ENCODE data around the gene RALGPS1.
"Not testable (repeated sequence)": the region's sequence is repeated elsewhere in the genome, so short reads cannot be mapped to it uniquely, and the experiment has no call there.

The RALGPS1 gene

GRCh38 chr9:127139071-127139731 is 224.6 kb downstream of the RALGPS1 start:
- no peak for DNase-seq

- DNase-seq = no peak
Observed at GRCh38 chr9:127139775-127140174, 225.2 kb downstream of the RALGPS1 start.

DNA sequence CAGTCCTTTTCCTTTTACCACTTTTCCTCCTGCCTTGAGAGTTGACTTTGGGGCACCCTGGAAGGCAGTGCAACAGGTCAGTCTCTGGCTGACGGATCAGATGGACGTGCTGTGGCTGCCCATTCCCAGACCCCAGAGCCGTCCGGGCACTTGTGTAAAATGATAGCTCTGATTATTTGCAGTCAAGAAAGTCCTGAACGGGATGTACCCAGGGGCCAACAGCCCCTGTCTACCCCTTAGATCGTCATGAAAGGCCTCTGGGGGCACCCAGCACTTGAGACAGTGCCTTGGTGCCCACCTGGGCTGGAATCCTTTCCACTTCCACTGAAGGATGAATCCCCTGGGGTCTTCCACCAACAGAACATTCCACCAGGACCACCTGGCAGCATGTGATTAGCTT is 225.6 kb downstream of the RALGPS1 start:
- no peak for DNase-seq

GRCh38 chr9:127140842-127141675 is 226.5 kb downstream of the RALGPS1 start:
- DNase-seq = no peak

GRCh38 chr9:127142291-127142690 is 227.7 kb downstream of the RALGPS1 start:
- DNase-seq = no peak

DNA sequence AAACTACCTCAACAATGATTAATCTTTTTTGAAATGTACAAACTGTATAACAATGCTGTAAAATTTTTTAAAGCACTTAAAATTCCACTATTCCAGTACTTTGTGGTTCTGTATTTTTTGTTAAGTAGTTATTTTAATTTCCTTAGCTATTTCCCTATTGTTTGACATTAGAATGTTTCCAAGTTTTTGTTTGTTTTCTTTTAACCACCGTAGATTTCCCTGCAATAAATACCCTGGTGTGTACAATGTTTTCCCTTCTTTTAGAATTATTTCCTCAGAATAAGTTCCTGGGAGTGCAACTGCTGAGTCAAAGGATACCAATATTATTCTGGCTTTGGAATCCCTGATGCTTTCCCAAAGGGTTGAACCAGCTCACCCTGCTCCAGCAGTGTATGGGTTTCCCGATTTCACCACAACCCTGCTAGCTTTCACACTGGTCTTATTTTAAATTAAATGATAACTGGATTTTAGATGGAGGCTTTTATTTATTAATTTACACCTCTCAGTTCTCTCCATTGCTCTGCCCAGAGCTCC is 228.4 kb downstream of the RALGPS1 start:
- no peak for DNase-seq

DNA sequence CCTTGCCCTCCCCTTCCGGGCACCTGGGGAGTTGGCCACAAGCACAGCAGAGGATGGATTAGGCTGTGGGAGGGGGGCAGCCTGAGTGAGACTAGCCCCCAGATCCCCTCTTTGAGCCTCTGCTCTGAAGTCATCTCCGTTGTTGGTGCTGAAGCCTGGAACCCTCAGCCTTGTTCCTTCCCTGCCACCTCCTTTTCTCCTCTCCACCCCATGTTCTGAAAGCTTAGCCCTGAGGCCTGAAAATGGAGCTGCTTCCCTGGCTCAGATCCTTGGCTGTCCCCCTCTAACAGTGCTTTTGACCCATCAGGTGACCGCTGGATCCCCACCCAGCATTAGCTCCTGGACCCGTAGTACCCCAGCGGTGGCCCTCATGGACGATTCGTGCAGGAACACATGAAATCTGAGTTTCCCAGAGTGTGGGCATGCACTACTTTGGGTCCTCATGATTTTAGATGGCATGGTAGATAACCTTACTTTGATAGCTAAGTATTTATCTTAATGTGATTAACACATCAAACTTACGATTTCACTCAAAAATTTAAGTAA is 229.4 kb downstream of the RALGPS1 start:
- no peak for DNase-seq

DNA sequence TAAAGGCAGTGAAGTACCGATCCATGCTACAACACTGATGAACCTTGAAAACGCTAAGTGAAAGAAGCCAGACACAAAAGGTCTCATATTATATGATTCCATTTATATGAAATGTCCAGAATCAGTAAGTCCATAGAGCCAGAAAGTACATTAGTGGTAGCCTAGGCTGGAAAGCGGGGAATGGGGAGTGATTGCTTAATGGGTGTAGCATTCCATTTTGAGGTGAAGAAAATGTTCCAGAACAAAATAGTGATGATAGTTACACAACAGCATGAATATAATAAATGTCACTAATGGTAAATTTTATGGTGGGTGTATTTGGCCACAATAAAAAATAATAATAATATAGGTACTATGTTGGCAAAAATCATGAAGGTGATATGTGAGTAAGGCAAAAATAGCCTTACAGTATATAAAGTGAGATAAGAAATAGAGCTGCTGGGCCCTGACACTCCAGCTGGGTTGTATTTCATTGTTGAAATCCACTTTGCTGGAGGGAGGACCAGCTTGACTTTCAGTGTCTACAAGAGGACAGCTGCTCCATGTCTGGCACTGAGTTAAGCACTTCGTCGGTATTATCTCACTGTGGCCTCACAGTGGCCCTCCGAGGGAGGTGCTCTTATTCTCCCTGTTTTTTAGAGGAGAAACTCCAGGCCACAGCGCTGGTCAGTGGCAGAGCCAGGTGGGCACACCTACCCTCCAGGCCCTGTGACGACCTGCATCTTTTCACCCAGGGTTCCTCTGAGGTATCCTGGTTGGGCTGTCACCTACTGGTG is 230.3 kb downstream of the RALGPS1 start:
- no peak for DNase-seq

DNA sequence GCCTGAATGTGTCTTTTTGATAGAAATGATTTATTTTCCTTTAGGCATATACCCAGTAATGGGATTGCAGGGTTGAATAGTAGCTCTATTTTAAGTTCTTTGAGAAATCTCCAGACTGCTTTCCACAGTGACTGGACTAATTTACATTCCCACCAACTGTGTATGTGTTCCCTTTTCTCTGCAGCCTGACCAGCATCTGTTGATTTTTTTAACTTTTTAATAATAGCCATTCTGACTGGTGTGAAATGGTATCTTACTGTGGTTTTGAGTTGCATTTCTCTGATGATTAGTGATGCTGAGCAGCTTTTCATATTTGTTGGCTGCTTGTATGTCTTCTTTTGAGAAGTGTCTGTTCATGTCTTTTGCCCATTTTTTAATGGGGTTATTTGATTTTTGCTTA is 232.3 kb downstream of the RALGPS1 start:
- DNase-seq = not testable (repeated sequence)

DNA sequence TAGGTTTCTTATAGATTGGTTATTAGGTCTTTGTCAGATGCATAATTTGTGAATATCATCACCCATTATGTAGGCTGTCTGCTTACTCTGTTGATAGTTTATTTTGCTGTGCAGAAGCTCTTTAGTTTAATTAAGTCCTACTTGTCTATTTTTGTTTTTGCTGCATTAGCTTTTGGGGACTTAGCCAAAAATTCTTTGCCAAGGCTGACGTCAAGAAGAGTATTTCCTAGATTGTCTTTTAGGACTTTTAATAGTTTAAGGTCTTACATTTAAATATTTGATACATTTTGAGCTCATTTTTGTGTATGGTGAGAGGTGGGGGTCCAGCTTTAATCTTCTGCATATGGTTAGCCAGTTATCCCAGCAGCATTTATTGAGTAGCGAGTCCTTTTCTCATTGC is 232.7 kb downstream of the RALGPS1 start:
- DNase-seq = no peak

- DNase-seq = no peak
Observed at GRCh38 chr9:127148014-127148413, 233.4 kb downstream of the RALGPS1 start.

- no peak for DNase-seq
Observed at GRCh38 chr9:127149010-127149409, 234.4 kb downstream of the RALGPS1 start.

DNA sequence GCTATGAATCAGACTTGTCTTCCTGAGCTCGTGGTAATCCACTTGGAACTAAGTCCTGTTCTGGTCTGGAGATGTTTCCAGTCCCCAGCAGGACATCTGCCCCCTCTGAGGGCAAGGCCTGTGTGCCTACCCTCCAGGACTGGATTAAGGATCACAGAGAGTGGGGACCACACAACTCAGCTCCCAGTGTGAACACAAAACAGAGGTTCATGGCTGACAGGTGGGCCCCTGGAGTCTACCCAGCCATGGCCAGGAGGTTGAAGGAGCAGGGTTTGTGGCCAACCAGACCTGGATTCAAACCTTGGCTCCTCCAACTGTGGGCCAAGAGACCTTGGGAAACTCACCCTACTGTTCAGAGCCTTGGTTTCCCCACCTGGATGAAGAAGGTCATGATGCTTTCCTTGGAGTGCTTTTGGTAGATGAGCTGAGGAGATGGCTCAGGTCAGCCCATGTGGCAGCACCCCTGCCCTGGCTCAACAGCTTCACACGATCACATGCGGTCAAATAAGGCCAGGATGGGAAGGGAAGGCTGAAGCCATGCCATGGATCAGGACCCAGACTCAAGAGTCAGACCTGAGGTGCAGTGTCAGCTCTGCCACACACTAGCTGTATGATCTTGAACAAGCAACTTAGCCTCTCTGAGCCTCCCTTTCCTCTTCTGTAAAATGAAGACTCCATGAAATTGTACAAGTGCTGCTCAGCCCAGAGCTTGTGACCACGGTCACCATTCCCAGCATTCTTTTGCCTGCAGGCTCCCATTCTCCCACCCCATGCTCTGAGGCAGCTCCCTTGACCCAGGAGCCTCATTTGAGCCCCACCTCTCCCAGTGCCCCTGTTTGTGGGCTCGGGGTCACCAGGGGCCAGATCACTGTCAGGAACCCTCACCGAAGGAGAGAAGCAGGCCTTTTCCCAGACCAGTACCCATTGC is 235.1 kb downstream of the RALGPS1 start:
- no peak for DNase-seq

GRCh38 chr9:127153501-127153900 is 238.9 kb downstream of the RALGPS1 start:
- DNase-seq = peak in 1 of 14 donors; percentile 30

DNA sequence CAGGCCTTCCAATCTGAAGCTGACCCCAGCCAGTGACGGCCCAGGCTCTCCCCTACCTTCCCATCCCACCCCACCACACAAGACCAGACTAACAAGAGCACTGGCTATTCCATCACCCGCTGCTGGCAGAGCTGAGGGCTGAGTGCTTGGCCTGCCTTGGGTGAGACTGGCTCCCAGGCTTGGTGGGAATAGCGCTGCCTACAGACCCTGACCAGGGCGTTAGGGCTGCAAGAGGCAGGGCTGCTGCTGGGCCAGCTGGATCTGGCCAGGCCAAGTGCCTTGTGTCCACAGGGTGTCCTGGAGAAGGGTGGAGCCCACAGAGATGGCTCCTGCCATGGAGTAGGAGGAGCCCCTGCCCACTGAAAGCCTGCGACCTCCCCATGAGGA is 239.4 kb downstream of the RALGPS1 start:
- peak in 1 of 14 donors; percentile 30 for DNase-seq

DNA sequence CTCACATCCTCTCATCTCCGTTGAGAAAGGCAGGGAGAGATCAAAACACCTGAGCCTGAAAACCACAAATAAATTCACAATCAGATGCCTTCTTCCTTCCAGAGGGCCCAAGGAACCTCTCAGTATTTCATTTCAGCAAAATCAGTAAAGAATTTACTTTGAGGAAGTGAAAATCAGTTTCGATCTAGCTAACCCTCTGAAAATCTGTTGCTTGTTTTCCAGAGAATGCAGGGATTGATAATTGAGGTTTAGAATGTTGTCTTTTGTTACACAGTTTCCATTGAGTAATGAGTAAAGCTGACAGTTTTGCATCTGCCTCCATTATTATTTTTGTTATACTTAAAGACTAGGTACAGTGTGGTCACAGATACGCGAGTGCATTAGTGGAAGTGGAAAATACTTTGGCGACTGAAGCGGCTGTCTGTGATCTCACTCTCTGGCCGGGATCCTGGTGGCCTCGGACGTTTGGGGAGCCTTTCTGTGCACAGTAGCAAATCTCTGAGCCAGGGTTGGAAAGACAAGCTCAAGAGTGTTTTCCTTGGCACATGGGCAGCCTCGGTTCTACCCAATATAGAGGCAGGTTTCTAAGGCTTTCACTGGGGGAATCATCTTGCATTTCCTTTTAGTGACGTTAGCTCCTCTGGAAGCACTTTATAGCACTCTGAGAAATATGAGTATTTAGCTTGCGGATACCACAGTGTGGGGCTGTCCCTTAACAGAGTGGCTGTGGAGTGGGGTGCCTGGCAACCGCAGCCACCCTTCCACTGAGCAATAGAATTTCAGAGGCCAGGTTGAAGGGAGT is 240.0 kb downstream of the RALGPS1 start:
- peak in 10 of 14 donors; percentile 31 to 64 (median 50) for DNase-seq

- peak in 1 of 14 donors; percentile 55 for DNase-seq
Observed at GRCh38 chr9:127155314-127155960, 240.9 kb downstream of the RALGPS1 start.

DNA sequence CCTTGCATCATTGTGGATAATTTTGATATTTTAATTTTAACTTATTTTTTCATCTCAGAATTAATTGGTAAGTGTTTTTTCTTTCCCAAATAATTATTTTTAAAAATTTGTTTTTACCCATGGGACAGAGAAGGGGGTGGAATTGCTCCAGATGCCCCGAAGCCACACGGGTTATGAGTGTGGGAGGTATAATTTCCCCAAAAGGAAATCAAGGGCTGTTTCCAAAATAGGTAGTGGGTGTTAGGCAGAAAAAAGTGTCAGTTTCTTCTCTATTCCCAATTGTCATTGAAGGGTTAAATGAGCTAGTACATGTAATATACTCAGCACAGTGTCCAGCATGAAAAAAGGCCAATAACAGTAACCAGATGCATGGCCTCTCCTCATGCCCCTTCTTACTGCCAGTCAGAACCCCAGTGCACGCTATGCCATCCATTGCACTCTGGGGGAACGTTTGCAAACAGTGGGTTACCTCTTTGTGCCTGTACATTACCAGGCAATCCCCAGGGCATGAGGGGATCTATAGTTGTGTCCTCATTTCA is 244.3 kb downstream of the RALGPS1 start:
- DNase-seq = no peak

DNA sequence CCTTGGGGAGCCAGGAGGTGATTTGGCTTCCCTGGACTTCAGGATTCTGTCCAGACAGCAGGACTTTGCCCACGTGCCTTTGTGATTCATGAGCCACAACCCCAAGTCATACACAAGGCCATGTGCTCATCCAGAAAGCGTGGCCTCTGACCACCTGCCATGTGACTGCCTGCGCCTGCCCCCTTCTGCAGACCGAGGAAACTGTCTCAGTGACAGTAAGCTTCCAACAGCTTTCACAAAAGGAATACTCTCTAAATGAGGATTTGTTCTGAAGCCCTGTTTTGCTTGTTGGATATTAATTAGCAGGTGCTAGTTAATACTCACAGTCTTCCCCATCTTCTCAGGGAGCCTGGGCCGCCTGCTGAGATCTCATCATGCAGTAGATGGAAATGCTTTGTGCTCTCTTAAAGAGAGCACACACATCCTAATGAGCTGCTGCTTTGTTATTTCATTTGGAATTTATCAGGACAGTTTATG is 244.8 kb downstream of the RALGPS1 start:
- peak in 12 of 14 donors; percentile 30 to 82 (median 53) for DNase-seq

Data from C1 segment of cervical spinal cord (tissue), 14 donors.